Pancreas (tissue), 10 donors: ENCODE data around the gene FLT1. TPM values are rescaled to one million over a fixed set of nuclear protein-coding genes. Genes with fewer than 3 reads are reported as not detected.
A peak's percentile ranks its signal among the peaks of the same experiment; 100 is the strongest.

ENCODE experiments used
- ATAC-seq, 4 donors: fragments of 200-7000 bp; cut with Tn5 transposase; one replicate each; pipeline versions ENCODE4 v1.8.0 to v1.9.1; 2020; ENCODE audit warnings: mild to moderate bottlenecking in 4 of 4, moderate library complexity in 4 of 4
- DNase-seq, 6 donors: peaks; one replicate each; pipeline ENCODE4 v3.0.0-alpha.2; 2020
- FAIRE-seq: peaks from 2 replicates; lab custom pipeline; 2012; peaks lifted over from hg19 to GRCh38; lab: Jason Lieb, UNC
- H3K27ac ChIP-seq, 4 donors: fragments of 200-600 bp; sonication (generic); 1 replicate in 3 of 4; 2 replicates in 1 of 4; pipeline versions ENCODE4 v1.5.0 to v1.8.0; 2020
- H3K27me3 ChIP-seq, 4 donors: fragments of 200-600 bp; one replicate each; pipeline ENCODE4 v1.8.0; 2021
- H3K36me3 ChIP-seq, 3 donors: fragments of 200-600 bp; sonication (generic) in 1 of 3; one replicate each; pipeline versions ENCODE4 v1.5.0 to v1.8.0; 2020 to 2021
- H3K4me1 ChIP-seq, 3 donors: fragments of 200-600 bp; one replicate each; pipeline ENCODE4 v1.8.0; 2021
- H3K4me3 ChIP-seq, 4 donors: fragments of 200-600 bp; sonication (generic) in 2 of 4; one replicate each; pipeline versions ENCODE4 v1.5.0 to v1.8.0; 2020 to 2021
- H3K9me3 ChIP-seq, 4 donors: fragments of 200-600 bp; one replicate each; pipeline ENCODE4 v1.8.0; 2021
- WGBS, 2 donors: extraction: QIAGEN DNeasy Blood & Tissue Kit; methylation state at CpG; one replicate each; pipeline ENCODE4 v1.1.7; 2013; 5-methylcytosine and 5-hydroxymethylcytosine counted together
- intact Hi-C, 3 donors: fragments of 100-400 bp; cut with DNase I; formaldehyde crosslinking; loops; one replicate each; pipeline versions ENCODE4 v1.11.1 to v1.14.2; 2022
- polyA plus RNA-seq, 2 donors: library from polyadenylated mRNA; stranded (reverse); fragments of 200-250 nt; gene quantifications; one replicate each; pipeline ENCODE4 v1.2.3, GENCODE V29; 2013
- total RNA-seq, 6 donors: library from RNA; stranded (reverse); fragmentation: NEBNext Ultra II Directional in 4 of 6; extraction: Animal tissue kit (Norgen Biotek cat#: 25700) in 4 of 6; gene quantifications; one replicate each; pipeline versions ENCODE4 v1.2.1 to v1.2.4, GENCODE V29; 2021 to 2023
- TF ChIP-seq, protein P1 (sequence below), 4 donors: fragments of 200-600 bp; sonication (generic) in 3 of 4; IDR thresholded peaks; one replicate each; pipeline versions ENCODE4 v1.5.0 to v1.8.0; 2021; ENCODE audit warnings: antibody characterized with exemption in 4 of 4
- donor health status: healthy with polysubstance abuse.
- donor health status: DM: no; HTN: no; CAD: no; lungs with moderate emphysema.
- donor health status: DM: no; HTN: no; CAD: no.
- donor health status: control.
- donor health status: control.
- donor health status: Bipolar disorder and iron deficiency.
- donor health status: DM: yes; HTN: yes; CAD: no.
- donor health status: DM: no; HTN: no; CAD: no.
- donor health status: DM: no; HTN: no; CAD: no.
- donor health status: DM: yes; HTN: yes; CAD: no.

Gene FLT1
- total and polyA plus RNA-seq, 8 donors: 1.1 to 12.7 (median 8.1) TPM

DNA sequence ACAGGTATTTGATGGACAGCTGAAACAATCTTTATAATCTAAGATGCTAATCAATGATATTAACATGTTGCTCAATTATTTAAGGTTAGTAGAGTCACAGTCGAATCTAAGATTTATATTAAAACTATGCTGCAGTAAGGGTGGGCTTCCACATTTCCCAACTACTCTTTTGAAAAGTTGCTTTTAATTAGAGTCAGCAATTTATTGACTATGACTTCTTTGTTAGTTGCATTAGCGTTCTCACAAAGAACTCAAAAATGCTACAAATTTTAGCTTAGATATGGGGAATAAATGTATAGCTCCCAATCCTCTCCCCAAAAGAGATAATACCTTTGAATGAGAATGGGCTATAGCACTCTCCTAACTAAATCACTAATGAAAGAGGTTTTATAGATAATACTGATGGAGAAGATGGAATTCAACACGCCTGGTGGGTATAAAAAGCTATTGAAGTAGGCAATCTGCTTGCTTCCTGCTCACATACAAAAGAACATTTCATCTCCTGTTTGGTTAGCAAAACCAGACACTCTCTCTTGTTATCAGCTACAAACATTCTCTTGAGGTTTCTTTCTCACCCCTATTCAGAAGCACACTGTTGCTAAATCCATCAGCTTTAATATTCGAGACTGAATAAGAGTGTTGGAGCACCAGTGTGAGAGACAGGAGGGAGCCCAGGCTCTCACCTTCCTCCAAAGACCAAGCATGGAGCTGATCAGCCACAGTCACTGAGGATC is 2.4 kb upstream of the FLT1 start:
- intact Hi-C loops: no loop called here
- ATAC-seq (no peak), FAIRE-seq (no peak), DNase-seq (no peak)
- Histone ChIP-seq H3K27me3 (peaks cover 4 to 24% (median 6%) of the 10 kb centered on the region in 4 donors), H3K9me3 (no peaks in the 10 kb centered on the region), H3K36me3 (no peaks in the 10 kb centered on the region), H3K4me3 (no peak overlapping the region), H3K4me1 (peaks cover 0 to 5% (median 0%) of the 10 kb centered on the region in 3 donors), H3K27ac (no peak overlapping the region)
- WGBS, 2 donors: 38 to 48% methylated on average over 4 of the region's 4 CpGs
- TF ChIP-seq, protein P1, sequence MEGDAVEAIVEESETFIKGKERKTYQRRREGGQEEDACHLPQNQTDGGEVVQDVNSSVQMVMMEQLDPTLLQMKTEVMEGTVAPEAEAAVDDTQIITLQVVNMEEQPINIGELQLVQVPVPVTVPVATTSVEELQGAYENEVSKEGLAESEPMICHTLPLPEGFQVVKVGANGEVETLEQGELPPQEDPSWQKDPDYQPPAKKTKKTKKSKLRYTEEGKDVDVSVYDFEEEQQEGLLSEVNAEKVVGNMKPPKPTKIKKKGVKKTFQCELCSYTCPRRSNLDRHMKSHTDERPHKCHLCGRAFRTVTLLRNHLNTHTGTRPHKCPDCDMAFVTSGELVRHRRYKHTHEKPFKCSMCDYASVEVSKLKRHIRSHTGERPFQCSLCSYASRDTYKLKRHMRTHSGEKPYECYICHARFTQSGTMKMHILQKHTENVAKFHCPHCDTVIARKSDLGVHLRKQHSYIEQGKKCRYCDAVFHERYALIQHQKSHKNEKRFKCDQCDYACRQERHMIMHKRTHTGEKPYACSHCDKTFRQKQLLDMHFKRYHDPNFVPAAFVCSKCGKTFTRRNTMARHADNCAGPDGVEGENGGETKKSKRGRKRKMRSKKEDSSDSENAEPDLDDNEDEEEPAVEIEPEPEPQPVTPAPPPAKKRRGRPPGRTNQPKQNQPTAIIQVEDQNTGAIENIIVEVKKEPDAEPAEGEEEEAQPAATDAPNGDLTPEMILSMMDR (IDR thresholded peaks at IDR 0.05): no peak

DNA sequence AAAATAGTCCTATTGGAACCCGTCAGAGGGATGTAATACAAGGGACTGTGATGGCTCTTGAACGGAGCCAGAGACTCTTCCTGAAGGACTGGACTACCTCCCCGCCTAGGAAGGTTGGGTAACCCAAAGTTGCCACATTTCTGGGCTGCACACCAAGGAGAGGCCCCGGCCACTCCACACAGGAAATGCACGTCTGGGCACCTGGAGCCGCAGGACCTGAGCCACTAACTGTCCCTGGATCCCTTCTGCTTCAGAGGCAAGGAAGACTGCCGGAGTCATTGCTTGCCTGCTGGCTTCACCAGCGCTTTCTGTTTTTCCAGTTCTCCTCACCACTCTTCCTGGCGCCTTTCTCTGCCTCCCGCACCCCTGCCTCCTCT is 1.2 kb upstream of the FLT1 start:
- Histone ChIP-seq H3K9me3 (no peaks in the 10 kb centered on the region), H3K27ac (no peak overlapping the region), H3K36me3 (no peaks in the 10 kb centered on the region), H3K4me3 (no peak overlapping the region), H3K27me3 (peaks cover 4 to 36% (median 6%) of the 10 kb centered on the region in 4 donors), H3K4me1 (peaks cover 0 to 5% (median 0%) of the 10 kb centered on the region in 3 donors)
- FAIRE-seq (no peak), ATAC-seq (no peak), DNase-seq (no peak)
- 29 to 37% methylated on average over 10 of the region's 10 CpGs for WGBS, 2 donors
- intact Hi-C loops: no loop called here
- TF ChIP-seq, protein P1 (IDR thresholded peaks at IDR 0.05): no peak

DNA sequence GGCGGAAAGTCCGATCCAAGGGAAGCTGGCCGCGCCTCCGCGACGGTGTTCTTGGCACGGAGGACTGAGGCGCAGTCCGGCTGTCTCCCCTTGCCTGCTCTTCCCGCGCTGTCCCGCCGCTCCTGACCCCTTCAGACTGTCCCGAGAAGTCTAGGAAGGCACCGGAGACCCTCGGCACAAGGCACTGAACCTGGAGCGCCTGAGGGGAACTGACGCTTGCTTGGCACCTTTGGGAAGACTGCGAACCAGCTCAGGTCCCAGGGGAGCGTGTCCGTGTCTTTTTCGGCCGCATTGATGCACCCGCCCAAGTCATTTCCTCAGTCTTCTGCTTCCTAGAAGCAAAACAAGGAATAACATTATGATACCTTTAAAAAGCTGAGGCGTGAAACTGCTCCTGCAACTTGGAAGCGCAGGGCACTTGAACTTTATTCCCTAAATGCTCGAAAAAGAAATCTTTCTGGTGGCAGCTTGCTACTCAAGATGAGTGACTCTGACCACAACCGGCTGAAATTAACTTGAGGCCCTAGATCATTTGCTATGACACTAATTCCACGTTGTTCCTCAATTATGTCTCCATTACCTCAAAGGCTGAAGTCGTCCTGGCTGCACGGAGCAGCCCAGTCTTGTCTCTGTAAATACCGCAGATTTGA is 735 bp upstream of the FLT1 start:
- peaks cover 0 to 5% (median 0%) of the 10 kb centered on the region in 3 donors for H3K4me1 ChIP-seq
- FAIRE-seq (no peak), DNase-seq (peak in 1 of 6 donors; percentile 62), ATAC-seq (peak in 2 of 4 donors; percentile 11 to 17)
- no peaks in the 10 kb centered on the region for H3K9me3 ChIP-seq
- intact Hi-C loops: no loop called here
- H3K36me3 ChIP-seq: no peaks in the 10 kb centered on the region
- H3K27ac ChIP-seq: no peak overlapping the region
- TF ChIP-seq, protein P1 (IDR thresholded peaks at IDR 0.05): no peak
- peak overlapping the region in 2 of 4 donors; percentile 39 to 49 for H3K4me3 ChIP-seq
- 5 to 6% methylated on average over 33 of the region's 33 CpGs for WGBS, 2 donors
- peaks cover 4 to 41% (median 6%) of the 10 kb centered on the region in 4 donors for H3K27me3 ChIP-seq

DNA sequence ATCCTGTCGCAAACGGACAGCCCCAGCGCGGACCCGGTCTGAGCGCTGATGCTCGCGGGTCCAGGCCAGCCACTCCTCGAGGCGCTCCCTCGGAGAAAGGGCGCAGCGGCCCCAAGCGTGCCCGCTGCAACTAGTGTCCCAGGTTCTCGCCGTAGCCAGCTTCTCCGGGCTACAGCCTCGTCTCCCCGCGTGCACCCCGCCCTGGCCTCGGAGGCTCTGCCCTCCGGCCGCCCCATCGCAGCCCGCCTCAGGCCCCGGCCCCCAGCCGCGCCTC is 487 bp downstream of the FLT1 start:
- TF ChIP-seq, protein P1 (IDR thresholded peaks at IDR 0.05): no peak
- FAIRE-seq (no peak), DNase-seq (peak in 1 of 6 donors; percentile 76), ATAC-seq (peak in 2 of 4 donors; percentile 29 to 32)
- peaks cover 0 to 5% (median 0%) of the 10 kb centered on the region in 3 donors for H3K4me1 ChIP-seq
- H3K36me3 ChIP-seq: no peaks in the 10 kb centered on the region
- peak overlapping the region; percentile 20 to 49 (median 30) for H3K4me3 ChIP-seq
- intact Hi-C loops: no loop called here
- H3K9me3 ChIP-seq: no peaks in the 10 kb centered on the region
- WGBS, 2 donors: 1 to 3% methylated on average over 30 of the region's 30 CpGs
- peak overlapping the region in 1 of 4 donors; percentile 41 for H3K27ac ChIP-seq
- H3K27me3 ChIP-seq: peaks cover 4 to 41% (median 6%) of the 10 kb centered on the region in 4 donors
